ENCODE data around the gene TMC3. TPM values are rescaled to one million over a fixed set of nuclear protein-coding genes. Genes with fewer than 3 reads are reported as not detected.

Gene TMC3
- total RNA-seq, 2 experiments from 2014 or later: not detected

- no peak overlapping the region for H3K27ac ChIP-seq (ENCODE audit: low read depth, low read length, poor library complexity, severe bottlenecking)
- no peaks in the 10 kb centered on the region for H3K9me3 ChIP-seq (ENCODE audit: low read length)
- peaks cover 37% of the 10 kb centered on the region for H3K4me1 ChIP-seq (ENCODE audit: insufficient read depth, low read length, poor library complexity, severe bottlenecking)
- DNase-seq (ENCODE audit: low spot score): no peak
- H4K20me1 ChIP-seq (ENCODE audit: insufficient read depth, low read length): peaks cover 6% of the 10 kb centered on the region; the same call in 1 of the 2 replicates
- ChIA-PET CTCF (ENCODE audit: unreplicated experiment) (interaction anchor here (0.9 to 1.4 kb wide), 2 partner anchors 11 to 14 kb away, joined by 3 to 4 read pairs; no protein-coding TSS in a partner anchor), POLR2A (interaction anchor here (1.7 to 2.3 kb wide), 2 partner anchors 9 to 14 kb away, joined by 6 to 12 read pairs; no protein-coding TSS in a partner anchor)
- H3K36me3 ChIP-seq (ENCODE audit: insufficient read depth, low read length): peaks cover 83% of the 10 kb centered on the region
- no peak overlapping the region for H2AFZ ChIP-seq (ENCODE audit: low read length)
- peaks cover 4% of the 10 kb centered on the region; the same call in 1 of the 2 replicates for H3K79me2 ChIP-seq (ENCODE audit: insufficient read depth, low read depth, low read length)
- no peak overlapping the region for H3K4me3 ChIP-seq (ENCODE audit: low read depth, low read length, poor library complexity, severe bottlenecking)
- no peak for TF ChIP-seq EZH2phosphoT487 (IDR thresholded peaks at IDR 0.05; ENCODE audit: borderline replicate concordance, low read depth, low read length)
- TF ChIP-seq, protein P1, sequence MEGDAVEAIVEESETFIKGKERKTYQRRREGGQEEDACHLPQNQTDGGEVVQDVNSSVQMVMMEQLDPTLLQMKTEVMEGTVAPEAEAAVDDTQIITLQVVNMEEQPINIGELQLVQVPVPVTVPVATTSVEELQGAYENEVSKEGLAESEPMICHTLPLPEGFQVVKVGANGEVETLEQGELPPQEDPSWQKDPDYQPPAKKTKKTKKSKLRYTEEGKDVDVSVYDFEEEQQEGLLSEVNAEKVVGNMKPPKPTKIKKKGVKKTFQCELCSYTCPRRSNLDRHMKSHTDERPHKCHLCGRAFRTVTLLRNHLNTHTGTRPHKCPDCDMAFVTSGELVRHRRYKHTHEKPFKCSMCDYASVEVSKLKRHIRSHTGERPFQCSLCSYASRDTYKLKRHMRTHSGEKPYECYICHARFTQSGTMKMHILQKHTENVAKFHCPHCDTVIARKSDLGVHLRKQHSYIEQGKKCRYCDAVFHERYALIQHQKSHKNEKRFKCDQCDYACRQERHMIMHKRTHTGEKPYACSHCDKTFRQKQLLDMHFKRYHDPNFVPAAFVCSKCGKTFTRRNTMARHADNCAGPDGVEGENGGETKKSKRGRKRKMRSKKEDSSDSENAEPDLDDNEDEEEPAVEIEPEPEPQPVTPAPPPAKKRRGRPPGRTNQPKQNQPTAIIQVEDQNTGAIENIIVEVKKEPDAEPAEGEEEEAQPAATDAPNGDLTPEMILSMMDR (conservative IDR thresholded peaks at IDR 0.05; ENCODE audit: low read length): no peak
- no peaks in the 10 kb centered on the region for H3K9me2 ChIP-seq (ENCODE audit: insufficient read depth, low read length)
- no peak overlapping the region for H3K4me2 ChIP-seq (ENCODE audit: low read length)
- BruUV-seq (replicated peaks): no TSS peak
- intact Hi-C loops (cut with micrococcal nuclease; ENCODE audit: unreplicated experiment): no loop called here
Measured at GRCh38 chr15:81310480-81310879, 63.5 kb downstream of the TMC3 start.

- Histone ChIP-seq H4K20me1 (ENCODE audit: insufficient read depth, low read length) (peaks cover 6% of the 10 kb centered on the region; the same call in 1 of the 2 replicates), H3K9me2 (ENCODE audit: insufficient read depth, low read length) (no peaks in the 10 kb centered on the region), H3K4me3 (ENCODE audit: low read depth, low read length, poor library complexity, severe bottlenecking) (no peak overlapping the region), H2AFZ (ENCODE audit: low read length) (no peak overlapping the region), H3K4me1 (ENCODE audit: insufficient read depth, low read length, poor library complexity, severe bottlenecking) (peaks cover 34% of the 10 kb centered on the region), H3K9me3 (ENCODE audit: low read length) (no peaks in the 10 kb centered on the region), H3K4me2 (ENCODE audit: low read length) (no peak overlapping the region), H3K79me2 (ENCODE audit: insufficient read depth, low read depth, low read length) (peaks cover 10% of the 10 kb centered on the region; the same call in 1 of the 2 replicates), H3K36me3 (ENCODE audit: insufficient read depth, low read length) (peaks cover 86% of the 10 kb centered on the region), H3K27ac (ENCODE audit: low read depth, low read length, poor library complexity, severe bottlenecking) (no peak overlapping the region)
- intact Hi-C loops (cut with micrococcal nuclease; ENCODE audit: unreplicated experiment): no loop called here
- TF ChIP-seq, protein P1 (conservative IDR thresholded peaks at IDR 0.05; ENCODE audit: low read length): no peak
- TF ChIP-seq EZH2phosphoT487 (IDR thresholded peaks at IDR 0.05; ENCODE audit: borderline replicate concordance, low read depth, low read length): no peak
- BruUV-seq (replicated peaks): no TSS peak
- POLR2A ChIA-PET: interaction anchor here (0.7 to 2.3 kb wide), 2 partner anchors 13 to 18 kb away, joined by 3 to 12 read pairs; no protein-coding TSS in a partner anchor
- no peak for DNase-seq (ENCODE audit: low spot score)
- CTCF ChIA-PET (ENCODE audit: unreplicated experiment): no interaction called here
Measured at GRCh38 chr15:81309647-81310450, 64.2 kb downstream of the TMC3 start.
